SU-DHL-6 (cell line): ENCODE data around the gene CSH1.
"Not testable (repeated sequence)": the region's sequence is repeated elsewhere in the genome, so short reads cannot be mapped to it uniquely, and the experiment has no call there.

Source experiments
- CTCF ChIP-seq: fragments of 200-600 bp; sonication (generic); IDR thresholded peaks from one replicate; pipeline ENCODE4 v1.5.1; 2017; ENCODE audit warnings: antibody characterized with exemption, mild to moderate bottlenecking, low read length, moderate library complexity; ENCODE audit not compliant: insufficient read depth, poor library complexity, severe bottlenecking
- EZH2phosphoT487 ChIP-seq: fragments of 200-600 bp; sonication (generic), shearing (Covaris generic); conservative IDR thresholded peaks from 2 replicates; pipeline ENCODE4 v1.6.1; 2018; ENCODE audit warnings: mild to moderate bottlenecking, antibody characterized with exemption, low read length, moderate library complexity, mixed read lengths

GRCh38 chr17:63901971-63902370, 5.6 kb upstream of the CSH1 start:
- TF ChIP-seq CTCF, EZH2phosphoT487: not testable (repeated sequence)
